ENCODE results near the gene SLC22A3.

- TF ChIP-seq REST (IDR thresholded peaks at IDR 0.05), result no peak
- TF ChIP-seq POLR2A (IDR thresholded peaks at IDR 0.05; ENCODE audit: low read length), result no peak
- no peak for TF ChIP-seq KDM1A (IDR thresholded peaks at IDR 0.05; ENCODE audit: low read depth)
- TF ChIP-seq, protein P1, sequence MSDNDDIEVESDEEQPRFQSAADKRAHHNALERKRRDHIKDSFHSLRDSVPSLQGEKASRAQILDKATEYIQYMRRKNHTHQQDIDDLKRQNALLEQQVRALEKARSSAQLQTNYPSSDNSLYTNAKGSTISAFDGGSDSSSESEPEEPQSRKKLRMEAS (IDR thresholded peaks at IDR 0.05), result no peak
- no peak for TF ChIP-seq PHF8 (IDR thresholded peaks at IDR 0.05; ENCODE audit: borderline replicate concordance, low read depth)
- TF ChIP-seq MAFK (IDR thresholded peaks at IDR 0.05; ENCODE audit: partially characterized antibody), result no peak
- TF ChIP-seq RFX5 (IDR thresholded peaks at IDR 0.05), result no peak
- TF ChIP-seq ESRRA (IDR thresholded peaks at IDR 0.05; ENCODE audit: borderline replicate concordance, low read length), result no peak
Measured at GRCh38 chr6:160362556-160362955, 14.4 kb downstream of the SLC22A3 start.
